ENCODE measurements around the gene INAFM2.
A peak's percentile ranks its signal among the peaks of the same experiment; 100 is the strongest.

INAFM2 gene

DNA sequence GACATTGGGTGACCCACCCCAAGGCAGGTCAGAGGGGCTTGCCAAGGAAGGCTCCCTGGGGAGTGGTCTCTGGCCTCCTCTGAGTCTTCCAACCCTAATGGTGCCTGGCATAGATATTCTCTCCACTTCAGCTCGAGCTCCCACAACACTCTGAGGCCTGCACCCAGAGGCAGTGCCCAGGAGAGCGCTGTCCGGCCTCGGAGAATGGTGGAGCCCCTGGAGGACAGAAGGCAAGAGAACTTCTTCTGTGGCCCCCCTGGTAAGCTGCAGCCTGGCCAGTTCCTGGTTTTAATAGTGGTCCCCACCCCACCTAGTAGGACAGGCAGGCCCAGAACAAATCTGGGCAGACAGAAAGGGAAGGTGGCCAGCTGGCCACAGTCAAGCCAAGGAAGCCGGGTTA is 41.5 kb downstream of the INAFM2 start:
- DNase-seq (ENCODE audit: low read depth): no peak

DNA sequence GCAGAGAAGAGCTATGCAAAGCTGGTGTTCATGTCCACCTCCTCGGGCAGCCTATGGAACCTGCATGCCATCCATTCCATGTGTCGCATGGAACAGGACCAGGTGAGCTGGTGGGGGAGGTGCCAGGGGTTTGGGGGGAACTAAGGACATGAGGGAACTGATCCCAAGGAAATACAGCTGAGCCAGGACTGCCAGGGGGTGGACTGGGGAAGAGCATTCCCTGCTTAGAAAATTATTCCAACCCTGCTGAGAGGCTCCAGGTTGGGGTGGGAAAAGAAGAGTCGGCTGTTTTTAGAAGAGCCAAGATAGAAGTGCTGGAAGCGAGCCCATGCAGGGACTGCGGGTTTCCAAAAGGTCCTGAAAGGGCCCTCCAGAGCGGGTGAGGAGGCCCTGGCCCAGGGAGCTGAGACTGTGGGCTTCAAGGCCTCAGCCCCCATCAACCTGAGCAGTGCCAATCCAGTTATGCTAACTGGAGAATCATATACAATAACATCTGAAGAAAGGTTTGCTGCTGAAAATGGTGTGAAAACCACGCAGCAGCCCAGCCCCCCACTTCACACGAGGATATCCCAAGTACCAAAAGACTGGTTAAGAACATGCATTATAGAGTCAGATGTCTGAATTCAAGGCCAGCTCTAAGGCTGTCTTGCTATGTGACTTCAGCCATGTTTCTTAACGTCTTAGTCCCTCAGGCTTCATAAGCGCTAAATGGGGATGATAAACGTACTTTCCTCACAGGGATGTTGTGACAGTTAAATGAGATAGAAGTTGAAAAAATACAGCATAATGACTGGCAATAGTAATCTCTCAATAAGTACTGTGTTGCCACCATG is 42.3 kb downstream of the INAFM2 start:
- no peak for DNase-seq (ENCODE audit: low read depth)

DNA sequence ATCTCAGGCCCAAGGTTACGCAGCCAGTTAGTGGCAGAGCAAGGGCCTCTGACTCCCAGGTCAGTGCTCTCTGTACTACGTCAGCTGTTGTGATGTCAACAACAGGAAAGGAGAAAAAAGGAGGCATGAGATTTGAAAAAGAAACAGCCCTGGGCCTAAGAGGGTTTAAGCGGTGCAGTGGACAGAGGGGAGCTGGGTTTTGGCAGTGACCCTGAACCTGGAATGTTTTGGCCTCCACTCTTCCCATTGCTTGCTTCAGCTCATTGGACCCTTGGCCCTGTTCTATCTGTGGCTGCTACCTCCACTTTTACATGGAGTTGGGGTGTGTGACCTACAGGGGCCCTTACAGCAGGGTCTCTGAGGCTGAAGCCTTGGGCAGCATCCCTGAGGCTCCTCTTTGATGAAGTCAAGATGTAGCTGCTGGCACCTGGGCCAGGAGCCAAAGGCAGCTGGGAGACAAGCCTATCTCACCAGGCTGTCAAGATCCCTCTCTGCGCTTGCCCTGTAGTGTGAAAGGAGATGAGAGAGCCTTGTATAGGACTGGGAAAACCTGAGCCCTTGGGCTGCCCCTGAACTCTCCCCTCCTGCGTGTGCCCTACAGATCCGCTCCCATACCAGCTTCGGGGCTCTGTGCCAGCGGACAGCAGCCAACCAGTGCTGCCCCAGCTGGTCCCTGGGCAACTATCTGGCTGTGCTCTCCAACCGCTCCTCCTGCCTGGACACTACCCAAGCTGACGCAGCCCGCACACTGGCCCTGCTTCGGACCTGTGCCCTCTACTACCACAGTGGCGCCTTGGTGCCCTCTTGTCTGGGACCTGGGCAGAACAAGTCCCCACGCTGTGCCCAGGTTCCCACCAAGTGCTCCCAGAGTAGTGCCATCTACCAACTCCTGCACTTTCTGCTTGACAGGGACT is 43.2 kb downstream of the INAFM2 start:
- no peak for DNase-seq (ENCODE audit: low read depth)

DNA sequence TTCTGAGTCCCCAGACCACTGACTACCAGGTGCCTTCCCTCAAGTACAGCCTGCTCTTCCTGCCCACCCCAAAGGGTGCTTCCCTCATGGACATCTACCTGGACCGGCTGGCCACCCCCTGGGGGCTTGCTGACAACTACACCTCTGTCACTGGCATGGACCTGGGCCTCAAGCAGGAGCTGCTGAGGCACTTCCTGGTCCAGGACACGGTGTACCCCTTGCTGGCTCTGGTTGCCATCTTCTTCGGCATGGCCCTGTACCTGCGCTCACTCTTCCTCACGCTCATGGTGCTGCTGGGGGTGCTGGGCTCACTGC is 43.8 kb downstream of the INAFM2 start:
- DNase-seq (ENCODE audit: low read depth): no peak

DNA sequence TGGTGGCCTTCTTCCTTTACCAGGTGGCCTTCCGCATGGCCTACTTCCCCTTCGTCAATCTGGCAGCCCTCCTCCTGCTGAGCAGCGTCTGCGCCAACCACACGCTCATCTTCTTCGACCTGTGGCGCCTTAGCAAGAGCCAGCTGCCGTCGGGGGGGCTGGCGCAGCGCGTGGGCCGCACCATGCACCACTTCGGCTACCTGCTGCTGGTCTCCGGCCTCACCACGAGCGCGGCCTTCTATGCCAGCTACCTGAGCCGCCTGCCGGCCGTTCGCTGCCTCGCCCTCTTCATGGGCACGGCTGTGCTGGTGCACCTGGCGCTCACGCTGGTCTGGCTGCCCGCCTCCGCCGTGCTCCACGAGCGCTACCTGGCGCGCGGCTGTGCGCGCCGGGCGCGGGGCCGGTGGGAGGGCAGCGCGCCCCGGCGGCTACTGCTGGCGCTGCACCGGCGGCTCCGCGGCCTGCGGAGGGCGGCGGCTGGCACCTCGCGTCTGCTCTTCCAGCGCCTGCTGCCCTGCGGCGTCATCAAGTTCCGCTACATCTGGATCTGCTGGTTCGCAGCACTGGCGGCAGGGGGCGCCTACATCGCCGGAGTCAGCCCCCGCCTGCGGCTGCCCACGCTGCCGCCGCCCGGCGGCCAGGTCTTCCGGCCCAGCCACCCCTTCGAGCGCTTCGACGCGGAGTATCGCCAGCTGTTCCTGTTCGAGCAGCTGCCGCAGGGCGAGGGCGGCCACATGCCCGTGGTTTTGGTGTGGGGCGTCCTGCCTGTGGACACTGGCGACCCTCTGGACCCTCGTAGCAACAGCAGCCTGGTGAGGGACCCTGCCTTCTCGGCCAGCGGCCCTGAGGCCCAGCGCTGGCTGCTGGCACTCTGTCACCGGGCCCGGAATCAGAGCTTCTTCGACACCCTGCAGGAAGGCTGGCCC is 44.5 kb downstream of the INAFM2 start:
- peak; percentile 44 for DNase-seq (ENCODE audit: low read depth)

DNA sequence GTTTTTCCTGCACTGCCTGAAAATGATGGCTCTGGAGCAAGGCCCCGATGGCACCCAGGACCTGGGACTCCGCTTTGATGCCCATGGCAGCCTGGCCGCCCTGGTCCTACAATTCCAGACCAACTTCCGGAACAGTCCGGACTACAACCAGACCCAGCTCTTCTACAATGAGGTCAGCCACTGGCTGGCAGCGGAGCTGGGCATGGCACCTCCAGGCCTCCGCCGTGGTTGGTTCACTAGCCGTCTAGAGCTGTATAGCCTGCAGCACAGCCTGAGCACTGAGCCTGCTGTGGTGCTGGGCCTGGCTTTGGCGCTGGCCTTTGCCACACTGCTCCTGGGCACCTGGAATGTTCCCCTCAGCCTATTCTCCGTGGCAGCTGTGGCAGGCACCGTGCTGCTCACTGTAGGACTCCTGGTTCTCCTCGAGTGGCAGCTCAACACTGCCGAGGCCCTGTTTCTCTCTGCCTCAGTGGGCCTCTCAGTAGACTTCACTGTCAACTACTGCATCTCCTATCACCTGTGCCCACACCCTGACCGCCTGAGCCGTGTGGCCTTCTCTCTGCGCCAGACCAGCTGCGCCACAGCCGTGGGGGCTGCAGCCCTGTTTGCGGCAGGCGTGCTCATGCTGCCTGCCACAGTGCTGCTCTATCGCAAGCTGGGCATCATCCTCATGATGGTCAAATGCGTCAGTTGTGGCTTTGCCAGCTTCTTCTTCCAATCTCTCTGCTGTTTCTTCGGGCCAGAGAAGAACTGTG is 45.4 kb downstream of the INAFM2 start:
- DNase-seq (ENCODE audit: low read depth): no peak

DNA sequence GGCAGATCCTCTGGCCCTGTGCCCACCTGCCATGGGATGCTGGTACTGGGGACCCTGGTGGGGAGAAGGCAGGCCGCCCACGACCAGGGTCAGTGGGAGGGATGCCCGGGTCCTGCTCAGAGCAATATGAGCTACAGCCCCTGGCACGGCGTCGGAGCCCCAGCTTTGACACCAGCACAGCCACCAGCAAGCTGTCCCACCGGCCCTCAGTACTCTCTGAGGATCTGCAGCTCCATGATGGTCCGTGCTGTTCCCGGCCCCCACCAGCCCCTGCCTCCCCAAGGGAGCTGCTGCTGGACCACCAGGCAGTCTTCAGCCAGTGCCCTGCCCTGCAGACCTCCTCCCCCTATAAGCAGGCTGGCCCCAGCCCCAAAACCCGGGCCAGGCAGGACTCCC is 46.0 kb downstream of the INAFM2 start:
- DNase-seq (ENCODE audit: low read depth): no peak

DNA sequence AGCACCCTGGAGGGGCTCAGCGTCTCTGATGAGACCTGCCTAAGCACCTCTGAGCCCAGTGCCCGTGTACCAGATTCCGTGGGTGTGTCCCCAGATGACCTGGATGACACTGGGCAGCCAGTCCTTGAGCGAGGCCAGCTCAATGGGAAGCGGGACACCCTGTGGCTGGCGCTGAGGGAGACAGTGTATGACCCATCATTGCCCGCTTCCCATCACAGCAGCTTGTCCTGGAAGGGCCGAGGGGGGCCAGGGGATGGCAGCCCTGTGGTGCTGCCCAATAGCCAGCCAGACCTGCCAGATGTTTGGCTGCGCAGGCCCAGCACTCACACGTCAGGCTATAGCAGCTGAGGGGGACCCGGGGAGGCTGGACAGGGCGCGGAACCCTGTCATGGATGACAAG is 46.5 kb downstream of the INAFM2 start:
- no peak for DNase-seq (ENCODE audit: low read depth)

DNA sequence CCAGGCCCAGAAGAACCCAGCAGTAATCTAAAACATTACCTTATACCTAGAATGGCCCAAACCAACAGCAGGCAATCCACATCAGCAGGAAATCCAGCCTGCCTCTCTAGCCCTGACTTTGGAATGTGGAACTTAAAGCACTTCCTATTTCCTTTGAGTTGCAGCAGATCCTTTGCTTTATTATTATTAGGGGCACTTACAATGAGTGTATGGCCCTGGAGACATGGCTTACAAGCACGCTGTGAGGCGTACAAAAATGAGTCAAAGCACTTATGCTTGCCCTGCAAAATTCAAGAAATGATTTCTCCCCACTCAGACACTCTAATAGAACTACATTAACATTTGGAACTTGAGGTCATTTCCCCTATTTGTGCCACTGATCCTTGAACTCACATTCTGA is 49.5 kb downstream of the INAFM2 start:
- DNase-seq (ENCODE audit: low read depth): no peak

Data from stimulated activated CD8-positive, alpha-beta memory T cell treated with anti-CD3 and anti-CD28 coated beads, Interleukin-7, amount 100 ng/mL, for 24 hours (primary cell).